Nephron (organoid): ENCODE measurements around the gene ALS2CL.

Experiments
- H3K27ac Mint-ChIP-seq, 3 experiments: 2 replicates each; pipeline ENCODE4 v1.8.0; 2020; ENCODE audit warnings: mixed read lengths in 3 of 3, mild to moderate bottlenecking in 2 of 3, moderate library complexity in 1 of 3
- H3K27me3 Mint-ChIP-seq: 2 replicates; pipeline ENCODE4 v1.8.0; 2021; ENCODE audit warnings: low read depth, mild to moderate bottlenecking, moderate library complexity, mixed read lengths
- H3K36me3 Mint-ChIP-seq: 2 replicates; pipeline ENCODE4 v1.8.0; 2020; ENCODE audit warnings: low read depth, mixed read lengths
- H3K4me1 Mint-ChIP-seq: 2 replicates; pipeline ENCODE4 v1.8.0; 2020; ENCODE audit warnings: mixed read lengths
- H3K4me3 Mint-ChIP-seq, 3 experiments: 2 replicates each; pipeline ENCODE4 v1.8.0; 2020; ENCODE audit warnings: mild to moderate bottlenecking in 3 of 3, mixed read lengths in 3 of 3, moderate library complexity in 2 of 3
- H3K9me3 Mint-ChIP-seq: 2 replicates; pipeline ENCODE4 v1.8.0; 2020; ENCODE audit warnings: mixed read lengths
- TF ChIP-seq, protein P1 (sequence below), 3 experiments: fragments of 200-600 bp; sonication (generic); IDR thresholded peaks; one replicate each; pipeline ENCODE4 v1.5.0; 2021; ENCODE audit warnings: antibody characterized with exemption in 3 of 3; ENCODE audit not compliant: unreplicated experiment in 3 of 3

The ALS2CL gene

GRCh38 chr3:46684891-46685290 lies 8.6 kb downstream of the ALS2CL start:
- Mint-ChIP-seq H3K4me3 (no peak overlapping the region), H3K4me1 (no peaks in the 10 kb centered on the region), H3K27me3 (peaks cover 26% of the 10 kb centered on the region), H3K9me3 (no peaks in the 10 kb centered on the region), H3K27ac (no peak overlapping the region), H3K36me3 (no peaks in the 10 kb centered on the region)
- TF ChIP-seq, protein P1, sequence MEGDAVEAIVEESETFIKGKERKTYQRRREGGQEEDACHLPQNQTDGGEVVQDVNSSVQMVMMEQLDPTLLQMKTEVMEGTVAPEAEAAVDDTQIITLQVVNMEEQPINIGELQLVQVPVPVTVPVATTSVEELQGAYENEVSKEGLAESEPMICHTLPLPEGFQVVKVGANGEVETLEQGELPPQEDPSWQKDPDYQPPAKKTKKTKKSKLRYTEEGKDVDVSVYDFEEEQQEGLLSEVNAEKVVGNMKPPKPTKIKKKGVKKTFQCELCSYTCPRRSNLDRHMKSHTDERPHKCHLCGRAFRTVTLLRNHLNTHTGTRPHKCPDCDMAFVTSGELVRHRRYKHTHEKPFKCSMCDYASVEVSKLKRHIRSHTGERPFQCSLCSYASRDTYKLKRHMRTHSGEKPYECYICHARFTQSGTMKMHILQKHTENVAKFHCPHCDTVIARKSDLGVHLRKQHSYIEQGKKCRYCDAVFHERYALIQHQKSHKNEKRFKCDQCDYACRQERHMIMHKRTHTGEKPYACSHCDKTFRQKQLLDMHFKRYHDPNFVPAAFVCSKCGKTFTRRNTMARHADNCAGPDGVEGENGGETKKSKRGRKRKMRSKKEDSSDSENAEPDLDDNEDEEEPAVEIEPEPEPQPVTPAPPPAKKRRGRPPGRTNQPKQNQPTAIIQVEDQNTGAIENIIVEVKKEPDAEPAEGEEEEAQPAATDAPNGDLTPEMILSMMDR (IDR thresholded peaks at IDR 0.05; ENCODE audit: unreplicated experiment in 3 of 3) = no peak

DNA sequence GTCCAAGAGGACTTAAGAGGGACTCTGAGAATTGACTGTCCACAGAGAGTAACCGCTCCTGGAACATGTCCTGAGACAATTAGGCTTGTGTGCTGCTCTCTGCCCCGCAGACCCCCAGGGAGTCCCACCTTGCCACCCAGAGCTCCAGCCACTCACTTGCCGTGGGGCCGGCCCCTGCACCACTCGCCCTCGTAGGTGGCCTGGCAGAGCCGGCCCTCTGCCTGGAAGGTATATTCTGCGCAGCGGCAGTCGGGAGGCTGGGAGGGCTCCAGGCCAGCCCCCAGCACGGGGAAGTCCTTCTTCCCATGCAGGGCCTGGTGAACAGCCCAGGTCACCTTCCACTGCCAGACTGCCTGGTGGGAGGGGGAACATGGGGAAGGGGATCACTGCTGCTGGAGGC lies 10.5 kb downstream of the ALS2CL start:
- no peaks in the 10 kb centered on the region for H3K9me3 Mint-ChIP-seq
- no peak overlapping the region for H3K27ac Mint-ChIP-seq
- no peaks in the 10 kb centered on the region for H3K4me1 Mint-ChIP-seq
- no peaks in the 10 kb centered on the region for H3K36me3 Mint-ChIP-seq
- peaks cover 20% of the 10 kb centered on the region for H3K27me3 Mint-ChIP-seq
- TF ChIP-seq, protein P1 (IDR thresholded peaks at IDR 0.05; ENCODE audit: unreplicated experiment in 3 of 3) = no peak
- H3K4me3 Mint-ChIP-seq = no peak overlapping the region

GRCh38 chr3:46681856-46682540 lies 11.5 kb downstream of the ALS2CL start:
- Mint-ChIP-seq H3K36me3 (no peaks in the 10 kb centered on the region), H3K9me3 (no peaks in the 10 kb centered on the region), H3K4me3 (no peak overlapping the region), H3K27ac (no peak overlapping the region), H3K4me1 (peaks cover 6% of the 10 kb centered on the region), H3K27me3 (peaks cover 18% of the 10 kb centered on the region)
- TF ChIP-seq, protein P1 (IDR thresholded peaks at IDR 0.05; ENCODE audit: unreplicated experiment in 3 of 3) = no peak

GRCh38 chr3:46681387-46681786 lies 12.1 kb downstream of the ALS2CL start:
- Mint-ChIP-seq H3K27me3 (peaks cover 18% of the 10 kb centered on the region), H3K4me3 (no peak overlapping the region), H3K36me3 (no peaks in the 10 kb centered on the region), H3K4me1 (peaks cover 6% of the 10 kb centered on the region), H3K27ac (no peak overlapping the region), H3K9me3 (no peaks in the 10 kb centered on the region)
- TF ChIP-seq, protein P1 (IDR thresholded peaks at IDR 0.05; ENCODE audit: unreplicated experiment in 3 of 3) = no peak

GRCh38 chr3:46680298-46680826 lies 13.1 kb downstream of the ALS2CL start:
- H3K4me3 Mint-ChIP-seq = no peak overlapping the region
- no peaks in the 10 kb centered on the region for H3K36me3 Mint-ChIP-seq
- H3K4me1 Mint-ChIP-seq = peaks cover 6% of the 10 kb centered on the region
- no peak overlapping the region for H3K27ac Mint-ChIP-seq
- TF ChIP-seq, protein P1 (IDR thresholded peaks at IDR 0.05; ENCODE audit: unreplicated experiment in 3 of 3) = no peak
- peaks cover 14% of the 10 kb centered on the region for H3K27me3 Mint-ChIP-seq
- no peaks in the 10 kb centered on the region for H3K9me3 Mint-ChIP-seq

DNA sequence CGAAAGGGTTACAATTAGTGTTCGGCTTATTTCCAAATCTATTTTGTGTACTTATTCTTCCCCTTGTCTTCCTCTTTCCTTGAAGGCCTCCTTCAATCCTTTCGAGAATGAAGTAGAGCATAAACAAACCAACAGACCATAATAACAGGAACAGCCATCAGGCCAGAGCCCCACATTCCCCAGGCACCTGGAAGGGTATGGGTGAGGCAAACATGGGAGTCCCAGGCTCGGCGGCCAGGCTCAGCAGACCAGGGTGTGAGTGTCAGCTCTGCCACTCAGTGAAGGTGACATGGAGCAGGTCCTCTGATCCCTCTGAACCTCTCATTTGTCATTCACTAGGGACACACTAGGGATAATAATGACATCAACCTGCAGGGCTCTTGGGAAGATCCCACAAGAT lies 13.8 kb downstream of the ALS2CL start:
- Mint-ChIP-seq H3K4me3 (no peak overlapping the region), H3K4me1 (peaks cover 6% of the 10 kb centered on the region), H3K27me3 (peaks cover 18% of the 10 kb centered on the region), H3K27ac (no peak overlapping the region), H3K9me3 (no peaks in the 10 kb centered on the region), H3K36me3 (no peaks in the 10 kb centered on the region)
- TF ChIP-seq, protein P1 (IDR thresholded peaks at IDR 0.05; ENCODE audit: unreplicated experiment in 3 of 3) = no peak
